ENCODE results near the gene ATXN3L. TPM values are rescaled to one million over a fixed set of nuclear protein-coding genes. Genes with fewer than 3 reads are reported as not detected.

The ATXN3L gene
- total and polyA plus RNA-seq, 7 donors: not detected

GRCh38 chrX:13345037-13345436 is 25.2 kb upstream of the ATXN3L start:
- H3K9me3 ChIP-seq: no peaks in the 10 kb centered on the region
- no peak overlapping the region for H3K4me3 ChIP-seq
- H3K36me3 ChIP-seq: no peaks in the 10 kb centered on the region
- WGBS, 2 donors: 61 to 92% methylated on average over 4 of the region's 4 CpGs
- H3K27ac ChIP-seq: no peak overlapping the region
- no peak for TF ChIP-seq CTCF (IDR thresholded peaks at IDR 0.05)
- no peak for TF ChIP-seq POLR2AphosphoS5 (IDR thresholded peaks at IDR 0.05)
- no peak for TF ChIP-seq EP300 (IDR thresholded peaks at IDR 0.05)
- TF ChIP-seq POLR2A (IDR thresholded peaks at IDR 0.05): no peak
- H3K4me1 ChIP-seq: no peaks in the 10 kb centered on the region
- intact Hi-C loops (cut with DNase I): no loop called here
- no peak for DNase-seq
- no peaks in the 10 kb centered on the region for H3K27me3 ChIP-seq

GRCh38 chrX:13341491-13342101 is 21.7 kb upstream of the ATXN3L start:
- no peak for DNase-seq
- H3K4me3 ChIP-seq: no peak overlapping the region
- no peaks in the 10 kb centered on the region for H3K9me3 ChIP-seq
- intact Hi-C loops (cut with DNase I): no loop called here
- no peaks in the 10 kb centered on the region for H3K27me3 ChIP-seq
- no peaks in the 10 kb centered on the region for H3K4me1 ChIP-seq
- no peak overlapping the region for H3K27ac ChIP-seq
- TF ChIP-seq CTCF (IDR thresholded peaks at IDR 0.05) (no peak), POLR2A (IDR thresholded peaks at IDR 0.05) (no peak), EP300 (IDR thresholded peaks at IDR 0.05) (no peak), POLR2AphosphoS5 (IDR thresholded peaks at IDR 0.05) (no peak)
- whole genome bisulfite sequencing, 2 donors: 87 to 93% methylated on average over 3 of the region's 3 CpGs
- H3K36me3 ChIP-seq: no peaks in the 10 kb centered on the region

GRCh38 chrX:13340182-13340791 is 20.4 kb upstream of the ATXN3L start:
- intact Hi-C loops (cut with DNase I): no loop called here
- H3K27me3 ChIP-seq: no peaks in the 10 kb centered on the region
- H3K27ac ChIP-seq: no peak overlapping the region
- H3K4me3 ChIP-seq: no peak overlapping the region
- no peak for TF ChIP-seq POLR2A (IDR thresholded peaks at IDR 0.05)
- no peak for TF ChIP-seq POLR2AphosphoS5 (IDR thresholded peaks at IDR 0.05)
- TF ChIP-seq EP300 (IDR thresholded peaks at IDR 0.05): no peak
- TF ChIP-seq CTCF (IDR thresholded peaks at IDR 0.05): no peak
- no peaks in the 10 kb centered on the region for H3K36me3 ChIP-seq
- no peaks in the 10 kb centered on the region for H3K9me3 ChIP-seq
- DNase-seq: no peak
- H3K4me1 ChIP-seq: no peaks in the 10 kb centered on the region
- 82 to 87% methylated on average over 10 of the region's 10 CpGs for WGBS, 2 donors

- Histone ChIP-seq H3K27me3 (no peaks in the 10 kb centered on the region), H3K9me3 (no peaks in the 10 kb centered on the region), H3K36me3 (no peaks in the 10 kb centered on the region), H3K4me3 (no peak overlapping the region), H3K27ac (no peak overlapping the region), H3K4me1 (no peaks in the 10 kb centered on the region)
- DNase-seq: no peak
- intact Hi-C loops (cut with DNase I): no loop called here
- no peak for TF ChIP-seq CTCF (IDR thresholded peaks at IDR 0.05)
- WGBS, 2 donors: 16 to 72% methylated on average over 3 of the region's 3 CpGs
These were observed 19.8 kb upstream of the ATXN3L start for GRCh38 chrX:13339607-13340006.

All from sigmoid colon (tissue), 7 donors.